ENCODE data around the gene RFX6.

The RFX6 gene

GRCh38 chr6:116973976-116974375, 96.9 kb downstream of the RFX6 start:
- no peak for DNase-seq (ENCODE audit: low read depth in 3 of 3)

- no peak for DNase-seq (ENCODE audit: low read depth in 3 of 3)
Measured at GRCh38 chr6:116974526-116975316, 97.7 kb downstream of the RFX6 start.

- DNase-seq (ENCODE audit: low read depth in 3 of 3), result no peak
Measured at GRCh38 chr6:116975600-116975999, 98.6 kb downstream of the RFX6 start.

GRCh38 chr6:116979560-116979959, 102.5 kb downstream of the RFX6 start:
- no peak for DNase-seq (ENCODE audit: low read depth in 3 of 3)

All from stimulated activated CD4-positive, alpha-beta T cell treated with anti-CD3 and anti-CD28 coated beads, TNF-alpha, amount 100 ng/mL, for 4 hours (primary cell).